Psoas muscle (tissue), 8 donors: ENCODE data around the gene KRTAP29-1. TPM values are rescaled to one million over a fixed set of nuclear protein-coding genes. Genes with fewer than 3 reads are reported as not detected.
A peak's percentile ranks its signal among the peaks of the same experiment; 100 is the strongest.

ENCODE experiments used
- ATAC-seq, 4 donors: fragments of 200-7000 bp; cut with Tn5 transposase; one replicate each; pipeline ENCODE4 v1.9.1; 2020; ENCODE audit warnings: moderate library complexity in 3 of 4, mild to moderate bottlenecking in 2 of 4
- DNase-seq, 2 donors: peaks; one replicate each; pipeline ENCODE4 v3.0.0-alpha.2; 2020
- H3K27ac ChIP-seq: fragments of 200-600 bp; one replicate; pipeline ENCODE4 v1.8.0; 2022
- H3K27me3 ChIP-seq, 3 donors: fragments of 200-600 bp in 1 of 3; one replicate each; pipeline versions ENCODE4 v1.6.1 to v1.8.0; 2013 to 2022; ENCODE audit warnings: low read length in 2 of 3, mild to moderate bottlenecking in 2 of 3, moderate library complexity in 1 of 3; ENCODE audit not compliant: insufficient read depth in 3 of 3
- H3K36me3 ChIP-seq, 2 donors: fragments of 200-600 bp in 1 of 2; one replicate each; pipeline versions ENCODE4 v1.6.1 to v1.8.0; 2013 to 2022; ENCODE audit warnings: low read depth in 1 of 2, mild to moderate bottlenecking in 1 of 2, moderate library complexity in 1 of 2; ENCODE audit not compliant: insufficient read depth in 1 of 2
- H3K4me1 ChIP-seq: fragments of 200-600 bp; one replicate; pipeline ENCODE4 v1.8.0; 2022
- H3K4me3 ChIP-seq: fragments of 200-600 bp; one replicate; pipeline ENCODE4 v1.8.0; 2022; ENCODE audit warnings: mild to moderate bottlenecking
- H3K9me3 ChIP-seq: fragments of 200-600 bp; one replicate; pipeline ENCODE4 v1.8.0; 2022
- CTCF ChIP-seq: fragments of 200-600 bp; IDR thresholded peaks from one replicate; pipeline ENCODE4 v1.8.0; 2022; ENCODE audit warnings: antibody characterized with exemption
- WGBS, 3 donors: extraction: QIAGEN DNeasy Blood & Tissue Kit; methylation state at CpG; one replicate each; pipeline versions ENCODE4 v1.1.6 to v1.1.7; 2013; 5-methylcytosine and 5-hydroxymethylcytosine counted together
- intact Hi-C, 2 donors: fragments of 100-400 bp; cut with DNase I; formaldehyde crosslinking; loops; one replicate each; pipeline versions ENCODE4 v1.11.0 to v1.14.2; 2022
- polyA plus RNA-seq, 3 donors: library from polyadenylated mRNA; stranded (reverse); fragments of 200-250 nt; gene quantifications; one replicate each; pipeline ENCODE4 v1.2.3, GENCODE V29; 2013
- total RNA-seq, 4 donors: library from RNA; stranded (reverse); fragmentation: NEBNext Ultra II Directional in 2 of 4; extraction: Animal tissue kit (Norgen Biotek cat#: 25700) in 2 of 4; gene quantifications; one replicate each; pipeline versions ENCODE4 v1.2.1 to v1.2.4, GENCODE V29; 2021 to 2023
- donor health status: healthy with polysubstance abuse.
- donor health status: DM: no; HTN: no; CAD: no; lungs with moderate emphysema.
- donor health status: Bipolar disorder and iron deficiency.
- donor health status: healthy.
- donor health status: DM: yes; HTN: yes; CAD: no.
- donor health status: DM: no; HTN: no; CAD: no.
- donor health status: DM: no; HTN: no; CAD: no.
- donor health status: DM: yes; HTN: yes; CAD: no.

KRTAP29-1 gene
- total and polyA plus RNA-seq, 7 donors = not detected

DNA sequence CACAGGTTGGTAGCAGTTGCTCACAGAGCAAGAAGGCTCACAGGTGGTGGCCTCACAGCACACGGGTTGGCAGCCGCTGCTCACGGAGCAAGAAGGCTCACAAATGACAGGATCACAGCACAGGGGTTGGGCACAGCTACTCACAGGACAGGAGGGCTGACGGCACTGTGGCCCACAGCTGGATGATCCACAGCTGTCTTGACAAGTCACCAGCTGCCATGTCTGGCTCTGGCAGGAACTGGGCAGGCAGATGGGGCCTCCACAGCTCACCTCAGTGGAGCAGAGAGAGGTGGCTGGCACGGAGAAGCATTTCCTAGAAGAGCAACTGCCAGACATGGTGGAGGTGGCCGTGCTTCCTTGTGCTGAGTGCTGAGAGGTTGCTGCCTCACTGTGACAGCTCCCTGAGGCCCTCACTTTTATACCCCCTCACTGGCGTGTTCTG lies 6.3 kb upstream of the KRTAP29-1 start, which contains the start of gene KRTAP16-1:
Gene KRTAP16-1 (minus strand): TSS at position 392 of the 442 bp plus-strand sequence. CDS start 56 bp downstream, at position 336.
- Histone ChIP-seq H3K27me3 (peaks cover under 1 to 61% (median 8%) of the 10 kb centered on the region in 3 donors), H3K27ac (no peak within 1 kb of the TSS), H3K4me3 (no peak within 1 kb of the TSS), H3K4me1 (no peaks in the 10 kb centered on the region), H3K36me3 (no peaks in the 10 kb centered on the region), H3K9me3 (no peaks in the 10 kb centered on the region)
- no peak for DNase-seq
- TF ChIP-seq CTCF = no peak
- intact Hi-C loops = no loop called here
- peak; percentile 13 to 50 (median 32) for ATAC-seq
- WGBS, 3 donors = 23 to 26% (median 25%) methylated on average over 7 of the region's 7 CpGs

DNA sequence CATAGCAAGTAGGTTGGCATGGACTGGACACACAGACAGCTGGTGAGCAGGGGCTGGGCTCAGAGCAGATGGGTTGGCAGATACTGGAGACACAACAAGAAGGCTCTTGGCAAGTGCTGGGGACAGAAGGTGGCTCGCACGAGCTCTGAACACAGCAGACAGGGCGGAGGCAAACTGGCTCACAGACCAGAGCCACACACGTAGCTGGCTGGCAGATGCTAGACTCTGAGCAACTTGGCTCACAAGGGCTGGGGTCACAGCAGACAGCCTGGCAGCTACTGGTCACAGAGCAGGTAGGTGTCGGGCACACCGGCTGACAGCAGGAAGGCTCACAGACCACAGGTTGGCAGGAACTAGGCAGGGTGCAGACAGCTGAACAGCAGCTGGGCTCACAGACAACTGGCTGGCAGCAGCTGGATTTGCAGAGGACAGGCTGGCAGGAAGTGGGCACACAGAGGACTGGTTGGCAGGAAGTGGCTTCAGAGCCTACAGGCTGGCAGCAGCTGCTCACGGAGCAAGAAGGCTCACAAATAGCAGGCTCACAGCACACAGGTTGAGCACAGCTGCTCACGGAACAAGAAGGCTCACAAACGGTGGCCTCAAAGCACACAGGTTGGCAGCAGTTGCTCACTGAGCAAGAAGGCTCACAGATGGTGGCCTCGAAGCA lies 5.7 kb upstream of the KRTAP29-1 start:
- TF ChIP-seq CTCF = no peak
- no peak overlapping the region for H3K4me3 ChIP-seq
- 18 to 22% (median 21%) methylated on average over 10 of the region's 10 CpGs for WGBS, 3 donors
- H3K9me3 ChIP-seq = no peaks in the 10 kb centered on the region
- intact Hi-C loops = no loop called here
- no peaks in the 10 kb centered on the region for H3K36me3 ChIP-seq
- H3K4me1 ChIP-seq = no peaks in the 10 kb centered on the region
- DNase-seq = peak; percentile 34 to 71
- no peak overlapping the region for H3K27ac ChIP-seq
- peak; percentile 70 to 88 (median 80) for ATAC-seq
- peaks cover 0 to 60% (median 8%) of the 10 kb centered on the region in 3 donors for H3K27me3 ChIP-seq

GRCh38 chr17:41307647-41308046 lies 5.0 kb upstream of the KRTAP29-1 start:
- intact Hi-C loops = no loop called here
- ATAC-seq (peak in 2 of 4 donors; percentile 15 to 25), DNase-seq (no peak)
- Histone ChIP-seq H3K4me1 (no peaks in the 10 kb centered on the region), H3K27me3 (peaks cover 0 to 60% (median 8%) of the 10 kb centered on the region in 3 donors), H3K4me3 (no peak overlapping the region), H3K27ac (no peak overlapping the region), H3K9me3 (no peaks in the 10 kb centered on the region), H3K36me3 (no peaks in the 10 kb centered on the region)
- 32 to 53% (median 40%) methylated on average over 9 of the region's 9 CpGs for WGBS, 3 donors
- no peak for TF ChIP-seq CTCF

DNA sequence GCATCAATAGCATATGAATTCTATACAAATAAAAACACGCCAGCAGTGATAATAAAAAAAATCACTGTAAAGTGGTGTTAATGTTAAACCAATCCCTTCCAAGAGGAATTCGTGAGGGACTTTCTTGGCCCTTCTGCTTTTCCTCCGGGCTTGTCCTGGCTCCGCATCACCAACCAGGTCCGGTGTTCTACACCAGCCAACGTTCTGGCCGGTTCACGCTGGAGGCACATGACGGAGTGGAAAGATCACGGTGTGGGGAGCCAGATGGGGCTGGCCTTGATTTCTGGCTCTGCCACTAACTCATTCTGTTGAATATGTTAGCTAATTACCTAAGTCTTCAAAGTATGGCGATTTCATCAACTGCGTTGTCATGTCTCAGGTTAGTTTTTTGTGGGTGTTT lies 1.4 kb upstream of the KRTAP29-1 start:
- TF ChIP-seq CTCF = no peak
- H3K9me3 ChIP-seq = no peaks in the 10 kb centered on the region
- H3K4me1 ChIP-seq = no peaks in the 10 kb centered on the region
- no peak overlapping the region for H3K27ac ChIP-seq
- H3K27me3 ChIP-seq = peaks cover 0 to 46% (median 10%) of the 10 kb centered on the region in 3 donors
- no peak for DNase-seq
- no peaks in the 10 kb centered on the region for H3K36me3 ChIP-seq
- intact Hi-C loops = no loop called here
- no peak for ATAC-seq
- no peak overlapping the region for H3K4me3 ChIP-seq
- WGBS, 3 donors = 52 to 60% (median 59%) methylated on average over 12 of the region's 12 CpGs
